GM19238 (cell line): ENCODE data around the gene TMEM243.

Source experiments
- DNase-seq: peaks from one replicate; pipeline ENCODE4 v3.0.0; 2011; ENCODE audit warnings: low spot score; ENCODE audit not compliant: insufficient read length

Gene TMEM243

GRCh38 chr7:87159538-87159937, 60.0 kb downstream of the TMEM243 start:
- no peak for DNase-seq

GRCh38 chr7:87156709-87157108, 62.8 kb downstream of the TMEM243 start:
- no peak for DNase-seq

DNA sequence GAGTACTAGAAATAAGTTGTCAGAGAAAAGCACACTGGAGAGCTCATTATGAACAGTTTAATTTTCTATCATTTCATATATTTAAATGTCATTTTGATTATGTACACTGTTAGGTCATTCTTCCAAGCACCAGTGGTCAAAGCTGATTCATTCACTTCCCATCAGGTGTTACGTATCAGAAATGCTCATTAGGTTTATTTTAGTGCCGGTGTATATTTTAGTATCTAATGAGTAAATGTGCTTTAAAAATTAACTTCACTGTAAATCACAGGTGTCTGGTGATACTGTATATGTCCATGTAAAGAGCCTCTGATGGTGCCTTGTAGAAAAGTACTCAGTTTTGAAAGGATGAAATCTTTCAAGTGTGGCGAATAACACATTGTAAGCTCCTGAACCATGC, 63.7 kb downstream of the TMEM243 start:
- DNase-seq, result no peak

- DNase-seq, result no peak
These were observed 65.0 kb downstream of the TMEM243 start for GRCh38 chr7:87154569-87154968.

GRCh38 chr7:87154166-87154565, 65.4 kb downstream of the TMEM243 start:
- DNase-seq, result no peak

DNA sequence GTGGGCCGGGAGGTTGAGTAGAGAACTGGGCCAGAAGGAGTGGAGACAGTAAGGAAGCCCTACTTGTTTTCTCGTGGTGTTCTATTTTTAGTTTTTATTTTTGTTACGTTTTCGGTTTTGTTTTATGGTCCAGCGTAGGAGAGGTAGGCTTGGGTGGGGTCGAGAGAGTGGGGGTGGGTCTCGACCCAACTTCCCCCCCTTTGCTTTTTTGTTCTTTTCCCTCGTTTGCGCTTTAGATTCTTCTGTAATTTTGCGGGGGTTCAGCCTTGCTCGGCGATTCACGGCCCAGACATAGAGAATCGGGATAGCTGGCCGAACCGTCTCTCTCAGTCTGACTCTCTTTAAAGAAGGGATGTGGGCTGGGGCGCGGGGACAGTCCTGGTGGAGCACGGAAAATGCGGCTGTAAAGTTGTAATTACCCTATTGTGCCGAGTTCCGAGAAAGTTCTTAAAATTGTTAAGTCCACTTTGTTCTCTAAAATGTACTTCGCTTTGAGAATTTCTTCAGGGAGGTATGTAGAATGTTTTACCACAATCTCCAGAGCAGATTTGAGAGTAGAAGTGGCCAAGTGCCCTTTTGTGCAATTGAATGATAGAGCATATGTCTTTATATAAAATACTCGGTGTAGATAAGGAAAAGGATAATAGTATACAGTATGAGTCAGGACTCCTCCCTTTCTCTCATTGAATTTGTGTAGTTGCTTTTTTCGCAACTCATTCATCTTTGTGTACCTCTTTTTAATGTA, 66.5 kb downstream of the TMEM243 start:
- no peak for DNase-seq

- DNase-seq, result peak; percentile 75
These were observed 67.2 kb downstream of the TMEM243 start, which contains the start of gene DMTF1 for GRCh38 chr7:87152112-87152896. TSS of gene DMTF1 (plus strand) at chr7:87152453. CDS start at chr7:87164942, 12,489 bp downstream.

DNA sequence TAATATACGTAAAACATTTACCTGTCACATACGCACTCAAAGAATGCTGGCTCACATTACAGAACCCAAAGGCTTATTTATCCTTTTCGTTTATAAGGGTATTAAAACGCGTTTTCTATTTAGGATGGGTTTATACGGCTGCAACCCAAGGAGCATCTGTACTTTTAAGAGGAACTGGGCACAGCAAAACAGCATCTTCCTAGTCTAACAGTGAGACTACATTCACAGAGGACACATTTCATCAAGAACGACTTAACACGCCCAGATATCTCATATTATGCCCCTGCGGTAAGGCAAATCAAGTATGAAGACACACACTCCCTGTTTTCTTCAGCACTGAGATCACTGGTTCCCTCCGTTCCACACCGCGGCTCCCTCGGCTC, 67.8 kb downstream of the TMEM243 start:
- DNase-seq, result no peak

- no peak for DNase-seq
These were observed 68.4 kb downstream of the TMEM243 start for GRCh38 chr7:87151002-87151728.

DNA sequence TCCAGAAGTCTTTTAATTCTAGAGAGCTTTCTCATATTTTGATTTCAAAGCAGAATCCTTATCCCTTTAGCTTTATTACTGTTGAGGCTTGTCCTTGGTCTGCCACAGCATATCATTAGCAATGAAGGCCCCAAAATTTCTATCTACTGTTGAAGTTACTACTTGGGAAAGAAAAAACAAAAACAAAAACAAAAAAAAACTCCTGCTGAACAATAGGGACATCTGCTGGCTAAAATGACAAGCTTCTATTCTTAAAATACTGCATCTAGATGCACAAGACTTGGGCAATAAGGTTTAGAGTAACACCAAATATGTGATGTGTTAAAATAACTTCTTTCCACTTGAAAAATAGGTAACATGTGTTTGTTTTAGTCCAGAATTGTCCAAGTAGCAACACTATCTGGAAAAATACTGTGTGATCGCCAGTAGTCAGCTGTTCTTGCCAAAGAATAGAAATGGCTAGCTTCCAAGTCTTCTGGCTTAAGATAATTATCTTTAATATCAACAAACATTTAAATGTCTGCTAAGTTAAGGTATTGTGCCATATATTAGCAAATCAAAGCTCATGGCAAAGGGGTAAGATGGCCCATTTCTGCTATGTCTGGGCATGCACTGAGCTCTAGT, 71.1 kb downstream of the TMEM243 start:
- no peak for DNase-seq

DNA sequence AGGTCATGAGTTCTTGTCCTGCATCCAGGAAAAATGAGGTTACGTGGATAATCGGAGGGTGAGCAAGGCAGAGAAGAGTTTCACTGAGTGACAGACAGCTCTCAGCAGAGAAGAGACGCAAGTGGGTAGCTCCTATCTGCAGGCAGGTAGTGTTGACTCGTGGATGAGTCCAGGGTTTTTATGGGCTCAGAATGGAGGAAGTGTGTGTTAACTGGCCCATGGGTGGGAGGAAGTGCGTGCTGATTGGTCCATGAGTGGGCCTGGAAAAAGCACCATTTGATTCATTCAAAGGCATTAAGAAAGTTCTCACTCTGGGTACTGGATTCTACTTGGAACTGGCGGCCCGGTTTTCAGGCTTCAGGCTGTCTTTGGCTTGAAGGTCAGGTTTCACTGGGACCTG, 72.0 kb downstream of the TMEM243 start:
- no peak for DNase-seq

DNA sequence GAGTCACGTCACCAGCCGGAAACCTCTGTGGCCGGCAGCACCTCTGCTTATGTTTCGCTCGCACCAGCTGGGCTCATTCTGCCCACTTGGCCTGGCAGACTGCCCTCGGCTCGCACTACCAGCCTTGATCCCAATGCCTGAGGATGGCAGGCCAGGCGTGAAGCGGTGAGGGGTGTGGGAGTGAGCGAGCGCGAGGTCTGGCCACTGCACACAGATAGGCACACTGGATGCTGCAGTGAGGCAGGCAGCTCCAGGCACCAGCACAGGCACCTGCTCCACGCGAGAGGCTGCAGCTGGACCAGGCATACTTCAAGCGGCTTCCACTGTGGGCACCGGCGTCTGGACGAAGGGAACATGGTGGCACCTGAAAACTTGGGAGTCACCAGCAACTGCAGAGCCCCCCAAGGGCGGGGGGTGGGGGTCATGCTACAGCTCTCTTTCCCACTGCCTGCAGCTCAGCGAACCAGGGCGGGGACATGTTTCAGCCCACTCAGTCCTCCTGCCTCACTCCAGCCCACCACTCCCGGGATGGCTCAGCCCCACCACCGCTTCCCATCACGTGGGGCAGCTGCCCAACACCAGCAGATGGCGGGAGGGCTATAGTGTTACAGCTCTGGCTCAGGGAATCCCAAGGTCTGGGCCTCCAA, 72.7 kb downstream of the TMEM243 start:
- no peak for DNase-seq
